ENCODE data around the gene SRP72. TPM values are rescaled to one million over a fixed set of nuclear protein-coding genes. Genes with fewer than 3 reads are reported as not detected.

Gene SRP72
- total RNA-seq, 1 donor from 2014 or later, result 142 TPM

- no peak for TF ChIP-seq CTCF (IDR thresholded peaks at IDR 0.05; ENCODE audit: unreplicated experiment)
- Mint-ChIP-seq H3K9me3 (ENCODE audit: unreplicated experiment) (no peaks in the 10 kb centered on the region), H3K4me1 (ENCODE audit: unreplicated experiment) (no peaks in the 10 kb centered on the region), H3K27me3 (ENCODE audit: unreplicated experiment) (peaks cover 6% of the 10 kb centered on the region), H3K4me3 (ENCODE audit: unreplicated experiment) (no peak overlapping the region), H3K27ac (ENCODE audit: unreplicated experiment) (no peak overlapping the region), H3K36me3 (ENCODE audit: low read depth, unreplicated experiment) (no peaks in the 10 kb centered on the region)
- no peak for DNase-seq (ENCODE audit: low spot score)
Measured at GRCh38 chr4:56535915-56536314, 68.5 kb downstream of the SRP72 start.

- no peak overlapping the region for H3K4me3 Mint-ChIP-seq (ENCODE audit: unreplicated experiment)
- H3K4me1 Mint-ChIP-seq (ENCODE audit: unreplicated experiment), result no peaks in the 10 kb centered on the region
- no peak for TF ChIP-seq CTCF (IDR thresholded peaks at IDR 0.05; ENCODE audit: unreplicated experiment)
- no peak for DNase-seq (ENCODE audit: low spot score)
- no peaks in the 10 kb centered on the region for H3K9me3 Mint-ChIP-seq (ENCODE audit: unreplicated experiment)
- no peaks in the 10 kb centered on the region for H3K36me3 Mint-ChIP-seq (ENCODE audit: low read depth, unreplicated experiment)
- peaks cover 6% of the 10 kb centered on the region for H3K27me3 Mint-ChIP-seq (ENCODE audit: unreplicated experiment)
- no peak overlapping the region for H3K27ac Mint-ChIP-seq (ENCODE audit: unreplicated experiment)
Measured at GRCh38 chr4:56537147-56537546, 69.7 kb downstream of the SRP72 start.

- no peak overlapping the region for H3K4me3 Mint-ChIP-seq (ENCODE audit: unreplicated experiment)
- H3K9me3 Mint-ChIP-seq (ENCODE audit: unreplicated experiment), result no peaks in the 10 kb centered on the region
- H3K27ac Mint-ChIP-seq (ENCODE audit: unreplicated experiment), result no peak overlapping the region
- H3K27me3 Mint-ChIP-seq (ENCODE audit: unreplicated experiment), result peaks cover 4% of the 10 kb centered on the region
- DNase-seq (ENCODE audit: low spot score), result no peak
- H3K4me1 Mint-ChIP-seq (ENCODE audit: unreplicated experiment), result no peaks in the 10 kb centered on the region
- no peak for TF ChIP-seq CTCF (IDR thresholded peaks at IDR 0.05; ENCODE audit: unreplicated experiment)
- H3K36me3 Mint-ChIP-seq (ENCODE audit: low read depth, unreplicated experiment), result no peaks in the 10 kb centered on the region
Measured at GRCh38 chr4:56540826-56541225, 73.4 kb downstream of the SRP72 start.

DNA sequence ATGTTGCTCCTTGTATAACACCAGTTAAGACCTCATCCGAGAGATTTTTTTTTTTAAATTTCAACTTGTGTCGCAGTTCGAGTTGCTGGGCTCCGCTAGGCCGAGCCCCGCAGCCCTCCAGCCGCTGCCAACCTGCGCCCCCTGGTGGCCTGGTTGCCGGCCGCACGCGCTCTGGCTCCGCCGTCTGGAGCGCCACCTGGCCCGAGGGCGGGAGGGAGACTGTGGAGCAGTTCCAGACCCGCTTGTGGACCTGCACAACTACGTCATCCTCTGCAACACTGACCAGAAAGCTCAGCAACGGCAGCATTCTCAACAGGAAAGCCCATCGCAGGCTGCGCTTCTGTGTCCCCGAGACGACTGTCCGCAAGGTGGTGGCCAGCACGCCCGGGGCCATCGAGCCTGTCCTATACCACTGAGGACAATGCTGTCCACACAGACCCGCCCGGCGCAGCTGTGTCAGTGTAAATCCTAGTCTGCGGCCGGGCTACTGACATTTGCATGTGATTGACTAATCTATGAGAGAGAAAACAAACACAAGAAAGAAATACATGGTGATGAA, 77.2 kb downstream of the SRP72 start:
- TF ChIP-seq CTCF (IDR thresholded peaks at IDR 0.05; ENCODE audit: unreplicated experiment), result peak; percentile 98
- Mint-ChIP-seq H3K9me3 (ENCODE audit: unreplicated experiment) (no peaks in the 10 kb centered on the region), H3K27me3 (ENCODE audit: unreplicated experiment) (peaks cover 3% of the 10 kb centered on the region), H3K27ac (ENCODE audit: unreplicated experiment) (no peak overlapping the region), H3K36me3 (ENCODE audit: low read depth, unreplicated experiment) (no peaks in the 10 kb centered on the region), H3K4me1 (ENCODE audit: unreplicated experiment) (no peaks in the 10 kb centered on the region), H3K4me3 (ENCODE audit: unreplicated experiment) (no peak overlapping the region)
- DNase-seq (ENCODE audit: low spot score), result peak; percentile 96

DNA sequence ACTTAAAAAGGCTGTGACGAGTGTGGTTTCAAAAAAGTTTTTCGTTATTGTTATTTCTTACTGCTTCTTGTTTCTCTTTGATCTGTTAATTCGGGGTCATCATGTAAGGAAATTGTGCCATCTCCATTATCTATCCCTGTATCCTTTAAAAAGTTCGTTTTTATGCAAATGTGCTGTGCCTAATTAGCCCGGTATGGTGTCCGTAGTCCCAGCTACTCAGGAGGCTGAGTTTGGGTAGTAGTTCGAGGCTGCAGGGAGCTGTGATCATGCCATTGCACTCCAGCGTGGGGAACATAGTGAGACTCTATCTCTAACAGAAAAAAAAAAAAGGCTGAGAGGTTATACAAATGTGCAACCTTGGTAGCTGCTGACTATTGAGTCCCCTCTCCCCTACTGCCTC, 83.2 kb downstream of the SRP72 start:
- H3K27ac Mint-ChIP-seq (ENCODE audit: unreplicated experiment), result no peak overlapping the region
- H3K27me3 Mint-ChIP-seq (ENCODE audit: unreplicated experiment), result no peaks in the 10 kb centered on the region
- H3K4me1 Mint-ChIP-seq (ENCODE audit: unreplicated experiment), result no peaks in the 10 kb centered on the region
- no peak for DNase-seq (ENCODE audit: low spot score)
- H3K9me3 Mint-ChIP-seq (ENCODE audit: unreplicated experiment), result no peaks in the 10 kb centered on the region
- TF ChIP-seq CTCF (IDR thresholded peaks at IDR 0.05; ENCODE audit: unreplicated experiment), result no peak
- no peaks in the 10 kb centered on the region for H3K36me3 Mint-ChIP-seq (ENCODE audit: low read depth, unreplicated experiment)
- no peak overlapping the region for H3K4me3 Mint-ChIP-seq (ENCODE audit: unreplicated experiment)

All from endothelial cell (in vitro differentiated cells).